ENCODE results near the gene TMEM52. TPM values are rescaled to one million over a fixed set of nuclear protein-coding genes. Genes with fewer than 3 reads are reported as not detected.
A peak's percentile ranks its signal among the peaks of the same experiment; 100 is the strongest.

TMEM52 gene
- 0.39 and 0.48 TPM in 2 replicates for total RNA-seq (2014; rRNA removed; shearing (Covaris generic))

- no peak for DNase-seq (ENCODE audit: low read depth)
Observed at GRCh38 chr1:1918901-1919303, at the start of gene TMEM52. TSS of gene TMEM52 (minus strand) at chr1:1919279. CDS start at chr1:1919265, 14 bp downstream.

GRCh38 chr1:1967879-1968278 is 48.8 kb upstream of the TMEM52 start:
- no peak for DNase-seq (ENCODE audit: low read depth)

- no peak for DNase-seq (ENCODE audit: low read depth)
Observed at GRCh38 chr1:1967151-1967550, 48.1 kb upstream of the TMEM52 start.

- DNase-seq (ENCODE audit: low read depth): no peak
Observed at GRCh38 chr1:1966071-1966740, 47.1 kb upstream of the TMEM52 start.

GRCh38 chr1:1965546-1965945 is 46.5 kb upstream of the TMEM52 start:
- DNase-seq (ENCODE audit: low read depth): no peak

- no peak for DNase-seq (ENCODE audit: low read depth)
Observed at GRCh38 chr1:1964811-1965210, 45.7 kb upstream of the TMEM52 start.

GRCh38 chr1:1963570-1963969 is 44.5 kb upstream of the TMEM52 start:
- DNase-seq (ENCODE audit: low read depth): no peak

- DNase-seq (ENCODE audit: low read depth): no peak
Observed at GRCh38 chr1:1962752-1963151, 43.7 kb upstream of the TMEM52 start.

- no peak for DNase-seq (ENCODE audit: low read depth)
Observed at GRCh38 chr1:1960480-1961196, 41.6 kb upstream of the TMEM52 start.

- peak; percentile 41 for DNase-seq (ENCODE audit: low read depth)
Observed at GRCh38 chr1:1959840-1960479, 40.9 kb upstream of the TMEM52 start.

- DNase-seq (ENCODE audit: low read depth): no peak
Observed at GRCh38 chr1:1959459-1959839, 40.4 kb upstream of the TMEM52 start.

GRCh38 chr1:1958071-1958541 is 39.0 kb upstream of the TMEM52 start:
- no peak for DNase-seq (ENCODE audit: low read depth)

GRCh38 chr1:1957533-1957961 is 38.5 kb upstream of the TMEM52 start:
- DNase-seq (ENCODE audit: low read depth): no peak

GRCh38 chr1:1956586-1957532 is 37.8 kb upstream of the TMEM52 start:
- DNase-seq (ENCODE audit: low read depth): no peak

GRCh38 chr1:1956101-1956500 is 37.0 kb upstream of the TMEM52 start:
- DNase-seq (ENCODE audit: low read depth): no peak

- no peak for DNase-seq (ENCODE audit: low read depth)
Observed at GRCh38 chr1:1955621-1956094, 36.6 kb upstream of the TMEM52 start.

- DNase-seq (ENCODE audit: low read depth): no peak
Observed at GRCh38 chr1:1954831-1955441, 35.9 kb upstream of the TMEM52 start.

GRCh38 chr1:1954015-1954414 is 34.9 kb upstream of the TMEM52 start:
- DNase-seq (ENCODE audit: low read depth): no peak

GRCh38 chr1:1950940-1951339 is 31.9 kb upstream of the TMEM52 start:
- no peak for DNase-seq (ENCODE audit: low read depth)

GRCh38 chr1:1948783-1949182 is 29.7 kb upstream of the TMEM52 start:
- DNase-seq (ENCODE audit: low read depth): no peak

GRCh38 chr1:1947493-1947892 is 28.4 kb upstream of the TMEM52 start:
- no peak for DNase-seq (ENCODE audit: low read depth)
